ENCODE results near the gene OPN3.

The OPN3 gene

DNA sequence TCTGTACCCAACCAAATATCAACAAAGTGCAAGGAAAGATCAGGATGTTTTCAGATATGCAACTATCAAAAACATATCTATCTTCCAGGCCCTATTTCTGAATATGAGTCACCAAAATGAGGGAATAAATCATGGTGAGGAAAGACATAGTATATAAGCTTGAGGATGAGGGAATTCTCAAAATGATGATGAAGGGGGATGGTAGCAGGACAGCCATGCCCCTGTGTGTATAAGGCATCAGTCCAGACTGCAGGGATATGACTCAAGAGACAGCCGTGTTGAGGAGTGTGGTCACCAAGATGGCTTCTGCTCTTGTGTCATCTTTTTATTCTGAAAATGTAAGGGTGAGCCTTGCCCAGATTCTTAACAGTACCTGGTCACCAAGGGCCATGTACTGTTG is 7.5 kb upstream of the OPN3 start:
- WGBS, 2 experiments, result 94 to 96% methylated on average over 1 of the region's 1 CpG
- Histone ChIP-seq H3K27me3 (ENCODE audit: control insufficient read depth, insufficient read depth, low read length, poor library complexity, severe bottlenecking) (no peaks in the 10 kb centered on the region), H3K36me3 (ENCODE audit: control insufficient read depth, insufficient read depth, low read length) (no peaks in the 10 kb centered on the region), H3K9me3 (ENCODE audit: control insufficient read depth, low read length) (no peaks in the 10 kb centered on the region), H3K4me1 (ENCODE audit: control insufficient read depth, insufficient read depth, low read length) (no peaks in the 10 kb centered on the region), H3K4me3 (ENCODE audit: insufficient read depth, low read depth, low read length) (no peak overlapping the region), H3K27ac (ENCODE audit: insufficient read depth, low read depth, low read length, poor library complexity, severe bottlenecking) (no peak overlapping the region)

DNA sequence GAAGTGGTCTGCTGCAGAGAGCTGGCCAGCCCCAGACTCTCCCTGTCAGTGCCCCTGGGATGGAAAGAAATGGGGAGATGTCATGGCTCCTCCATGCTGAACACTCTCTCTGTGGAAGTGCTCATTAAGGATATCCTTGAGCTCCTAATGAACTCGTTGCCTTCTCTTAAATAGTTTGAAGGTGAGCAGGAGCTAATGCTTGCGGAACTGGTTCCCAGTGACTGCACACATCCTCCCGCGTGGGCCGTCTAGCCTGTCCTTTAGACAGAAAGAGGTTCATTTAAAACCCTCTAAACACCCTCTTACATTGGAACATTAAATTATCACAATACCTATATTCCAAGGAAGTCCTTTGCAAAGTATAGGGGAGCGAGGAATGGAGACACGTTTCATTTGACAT is 6.0 kb upstream of the OPN3 start:
- Histone ChIP-seq H3K4me1 (ENCODE audit: control insufficient read depth, insufficient read depth, low read length) (no peaks in the 10 kb centered on the region), H3K27ac (ENCODE audit: insufficient read depth, low read depth, low read length, poor library complexity, severe bottlenecking) (no peak overlapping the region), H3K9me3 (ENCODE audit: control insufficient read depth, low read length) (no peaks in the 10 kb centered on the region), H3K36me3 (ENCODE audit: control insufficient read depth, insufficient read depth, low read length) (no peaks in the 10 kb centered on the region), H3K27me3 (ENCODE audit: control insufficient read depth, insufficient read depth, low read length, poor library complexity, severe bottlenecking) (no peaks in the 10 kb centered on the region), H3K4me3 (ENCODE audit: insufficient read depth, low read depth, low read length) (no peak overlapping the region)
- 84 to 85% methylated on average over 7 of the region's 7 CpGs for WGBS, 2 experiments

DNA sequence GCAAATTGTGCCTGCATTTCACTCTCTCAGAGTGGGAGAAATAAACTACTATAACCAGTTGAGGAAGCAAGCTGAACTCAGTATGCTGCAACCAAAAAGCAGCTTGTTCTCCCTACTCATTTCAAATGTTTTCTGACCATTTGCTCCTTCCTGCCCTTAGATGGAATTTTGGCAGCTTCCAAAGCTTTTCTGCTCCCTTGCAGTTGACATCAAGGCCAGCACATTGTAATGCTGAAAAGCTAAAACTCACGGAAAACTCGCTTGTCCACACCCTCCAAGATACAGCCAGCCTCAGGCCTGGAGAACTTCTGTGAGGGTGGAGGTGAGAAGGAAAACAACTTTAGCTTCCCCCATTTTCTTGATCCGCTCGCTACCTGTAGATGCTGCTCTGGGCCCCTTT is 5.0 kb upstream of the OPN3 start:
- Histone ChIP-seq H3K4me1 (ENCODE audit: control insufficient read depth, insufficient read depth, low read length) (no peaks in the 10 kb centered on the region), H3K4me3 (ENCODE audit: insufficient read depth, low read depth, low read length) (no peak overlapping the region), H3K36me3 (ENCODE audit: control insufficient read depth, insufficient read depth, low read length) (no peaks in the 10 kb centered on the region), H3K9me3 (ENCODE audit: control insufficient read depth, low read length) (no peaks in the 10 kb centered on the region), H3K27ac (ENCODE audit: insufficient read depth, low read depth, low read length, poor library complexity, severe bottlenecking) (no peak overlapping the region), H3K27me3 (ENCODE audit: control insufficient read depth, insufficient read depth, low read length, poor library complexity, severe bottlenecking) (no peaks in the 10 kb centered on the region)
- 85% methylated on average over 4 of the region's 4 CpGs for WGBS, 2 experiments

DNA sequence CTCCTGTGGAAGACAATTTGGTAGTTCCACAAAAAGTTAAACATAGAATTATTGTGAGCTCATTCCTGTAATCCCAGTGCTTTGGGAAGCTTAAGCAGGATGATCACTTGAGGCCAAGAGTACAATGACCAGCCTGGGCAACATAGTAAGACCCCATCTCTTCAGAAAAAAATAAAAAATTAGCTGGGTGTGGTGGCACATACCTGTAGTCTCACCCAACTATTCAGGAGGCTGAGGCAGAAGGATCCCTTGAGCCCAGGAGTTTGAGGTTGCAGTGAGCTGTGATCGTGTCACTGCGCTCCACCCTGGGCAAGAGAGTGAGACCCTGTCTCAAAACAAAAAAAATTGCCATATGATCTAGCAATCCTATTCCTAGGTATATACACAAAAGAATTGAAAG is 4.1 kb upstream of the OPN3 start:
- no peak overlapping the region for H3K27ac ChIP-seq (ENCODE audit: insufficient read depth, low read depth, low read length, poor library complexity, severe bottlenecking)
- no peak overlapping the region for H3K4me3 ChIP-seq (ENCODE audit: insufficient read depth, low read depth, low read length)
- no peaks in the 10 kb centered on the region for H3K4me1 ChIP-seq (ENCODE audit: control insufficient read depth, insufficient read depth, low read length)
- no peaks in the 10 kb centered on the region for H3K9me3 ChIP-seq (ENCODE audit: control insufficient read depth, low read length)
- H3K27me3 ChIP-seq (ENCODE audit: control insufficient read depth, insufficient read depth, low read length, poor library complexity, severe bottlenecking), result no peaks in the 10 kb centered on the region
- 91 to 93% methylated on average over 2 of the region's 2 CpGs for WGBS, 2 experiments
- H3K36me3 ChIP-seq (ENCODE audit: control insufficient read depth, insufficient read depth, low read length), result no peaks in the 10 kb centered on the region

DNA sequence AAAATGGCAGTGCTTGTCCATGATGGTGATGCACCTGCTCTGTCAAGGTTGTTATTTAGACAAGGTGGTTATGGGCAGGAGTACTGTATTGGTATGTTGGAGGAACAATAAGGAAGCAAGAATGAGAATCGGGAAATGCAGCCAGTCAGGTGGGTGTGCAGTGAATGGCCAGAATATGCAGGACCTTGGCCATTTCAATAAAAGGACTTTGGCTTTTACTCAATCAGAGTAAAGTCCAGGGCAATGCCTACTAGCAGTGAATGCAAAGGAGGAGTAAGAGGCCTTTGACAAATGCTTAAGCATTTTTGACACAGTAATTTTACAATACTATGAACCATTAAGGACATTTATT is 2.4 kb upstream of the OPN3 start:
- no peak overlapping the region for H3K4me3 ChIP-seq (ENCODE audit: insufficient read depth, low read depth, low read length)
- WGBS, 2 experiments, result 94% methylated on average over 1 of the region's 1 CpG
- H3K4me1 ChIP-seq (ENCODE audit: control insufficient read depth, insufficient read depth, low read length), result peaks cover 7% of the 10 kb centered on the region
- H3K36me3 ChIP-seq (ENCODE audit: control insufficient read depth, insufficient read depth, low read length), result no peaks in the 10 kb centered on the region
- no peaks in the 10 kb centered on the region for H3K9me3 ChIP-seq (ENCODE audit: control insufficient read depth, low read length)
- H3K27me3 ChIP-seq (ENCODE audit: control insufficient read depth, insufficient read depth, low read length, poor library complexity, severe bottlenecking), result no peaks in the 10 kb centered on the region
- H3K27ac ChIP-seq (ENCODE audit: insufficient read depth, low read depth, low read length, poor library complexity, severe bottlenecking), result no peak overlapping the region

DNA sequence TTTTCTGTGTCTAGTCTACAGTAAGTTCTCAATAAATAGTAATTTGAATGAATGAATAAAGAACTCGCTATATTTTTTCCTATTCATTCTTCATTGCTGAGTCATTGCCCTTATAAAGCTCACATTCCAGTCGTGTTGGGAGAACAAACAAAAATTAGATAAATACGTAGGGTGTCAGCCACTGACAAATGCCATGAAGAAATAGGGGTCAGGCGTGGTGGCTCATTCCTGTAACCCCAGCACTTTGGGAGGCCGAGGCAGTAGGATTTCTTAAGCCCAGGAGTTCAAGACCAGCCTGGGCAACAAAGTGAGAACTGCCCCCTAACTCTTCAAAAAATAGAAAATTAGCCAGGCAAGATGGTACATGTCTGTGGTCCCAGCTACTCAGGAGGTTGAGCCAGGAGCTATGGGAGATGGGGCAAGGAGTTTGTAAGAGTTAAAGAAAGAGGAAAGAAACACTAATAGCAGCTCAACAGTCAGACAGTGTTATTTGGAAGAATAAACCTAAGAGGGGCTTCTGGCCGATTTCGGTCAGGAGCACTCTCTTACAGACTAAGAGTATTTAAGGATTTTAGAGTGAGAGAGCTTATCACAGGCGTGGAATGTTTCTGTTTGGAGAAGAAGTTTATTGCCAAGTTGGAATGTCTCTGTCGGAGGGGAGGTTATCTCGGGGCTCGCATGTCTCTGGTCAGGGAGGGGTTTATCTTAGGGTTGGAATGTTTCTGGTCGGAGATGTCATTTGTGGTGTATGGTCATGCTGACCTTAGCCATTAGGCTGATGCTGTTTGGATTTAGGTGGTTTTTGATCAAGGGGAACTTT is 1.8 kb upstream of the OPN3 start:
- WGBS, 2 experiments, result 92 to 93% methylated on average over 12 of the region's 12 CpGs
- Histone ChIP-seq H3K9me3 (ENCODE audit: control insufficient read depth, low read length) (no peaks in the 10 kb centered on the region), H3K4me1 (ENCODE audit: control insufficient read depth, insufficient read depth, low read length) (peaks cover 12% of the 10 kb centered on the region)

DNA sequence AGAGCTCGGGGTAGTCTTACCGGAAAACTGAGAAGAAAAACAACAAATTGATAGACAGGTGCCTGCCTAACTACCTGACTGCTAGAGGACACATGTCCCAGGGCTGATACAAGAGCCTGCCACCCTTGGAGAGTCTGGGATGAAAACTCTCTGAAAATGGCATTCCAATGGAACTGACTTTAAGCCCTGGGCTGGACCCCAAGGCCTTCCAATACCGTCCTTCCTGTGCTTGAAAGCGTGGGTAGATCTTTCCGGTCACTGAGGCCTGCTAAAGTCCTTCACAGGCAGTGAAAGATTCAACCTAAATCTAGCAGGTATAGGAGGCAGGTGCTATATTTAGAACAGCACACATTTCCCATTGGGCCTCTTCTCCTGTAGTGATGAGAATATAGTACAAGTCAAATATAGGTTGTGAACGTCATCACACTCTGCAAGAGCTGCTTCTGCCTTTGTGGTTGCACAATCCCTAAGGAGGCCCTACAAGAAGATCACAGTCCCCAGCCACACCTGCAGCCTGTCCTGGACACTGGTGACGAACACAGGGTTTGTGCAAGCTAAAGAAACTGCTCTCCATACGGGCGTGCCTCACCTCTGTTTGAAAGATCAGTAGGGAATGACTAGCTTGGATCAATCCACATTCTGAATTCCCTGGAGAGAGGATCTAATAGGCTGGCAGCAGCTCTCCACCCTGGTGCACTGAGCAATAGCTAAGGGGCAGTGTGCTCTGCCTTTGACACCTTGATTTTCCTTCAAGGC is 876 bp upstream of the OPN3 start:
- Histone ChIP-seq H3K27ac (ENCODE audit: insufficient read depth, low read depth, low read length, poor library complexity, severe bottlenecking) (no peak overlapping the region), H3K36me3 (ENCODE audit: control insufficient read depth, insufficient read depth, low read length) (no peaks in the 10 kb centered on the region), H3K4me3 (ENCODE audit: insufficient read depth, low read depth, low read length) (no peak overlapping the region), H3K9me3 (ENCODE audit: control insufficient read depth, low read length) (no peaks in the 10 kb centered on the region), H3K4me1 (ENCODE audit: control insufficient read depth, insufficient read depth, low read length) (peaks cover 12% of the 10 kb centered on the region), H3K27me3 (ENCODE audit: control insufficient read depth, insufficient read depth, low read length, poor library complexity, severe bottlenecking) (no peaks in the 10 kb centered on the region)
- 94 to 98% methylated on average over 9 of the region's 9 CpGs for WGBS, 2 experiments

More for the DNA sequence above, 1.8 kb upstream of the OPN3 start:
- Histone ChIP-seq H3K36me3 (ENCODE audit: control insufficient read depth, insufficient read depth, low read length) (no peaks in the 10 kb centered on the region), H3K4me3 (ENCODE audit: insufficient read depth, low read depth, low read length) (no peak overlapping the region), H3K27ac (ENCODE audit: insufficient read depth, low read depth, low read length, poor library complexity, severe bottlenecking) (no peak overlapping the region), H3K27me3 (ENCODE audit: control insufficient read depth, insufficient read depth, low read length, poor library complexity, severe bottlenecking) (no peaks in the 10 kb centered on the region)

DNA sequence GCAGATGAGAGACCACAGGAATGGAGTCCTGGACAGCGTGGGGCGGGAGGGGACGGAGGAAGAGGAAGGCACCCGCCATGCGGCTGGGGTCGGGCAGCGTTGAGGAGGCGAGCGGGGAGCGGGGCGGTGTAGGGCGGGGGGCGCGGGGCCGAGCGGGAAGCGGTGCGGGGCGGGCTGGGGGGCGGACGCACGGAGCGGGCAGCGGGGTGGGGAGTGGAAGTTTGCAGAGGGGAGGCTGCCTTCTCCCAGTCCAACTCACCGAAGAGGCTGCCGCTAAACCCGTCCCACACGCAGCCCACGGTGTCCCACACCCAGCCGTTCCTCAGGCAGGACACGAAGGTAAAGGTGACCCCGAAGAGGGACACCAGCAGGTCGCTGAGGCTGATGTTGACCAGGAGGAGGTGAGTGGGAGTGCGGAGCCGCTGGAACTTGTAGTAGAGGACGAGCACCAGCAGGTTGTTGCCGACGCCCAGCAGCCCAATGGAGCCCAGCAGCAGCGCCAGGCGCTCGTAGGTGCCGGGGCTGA is 483 bp downstream of the OPN3 start:
- 0 to 1% methylated on average over 39 to 41 of the region's 42 CpGs for WGBS, 2 experiments
- Histone ChIP-seq H3K4me3 (ENCODE audit: insufficient read depth, low read depth, low read length) (peak overlapping the region; percentile 95), H3K4me1 (ENCODE audit: control insufficient read depth, insufficient read depth, low read length) (peaks cover 12% of the 10 kb centered on the region), H3K27ac (ENCODE audit: insufficient read depth, low read depth, low read length, poor library complexity, severe bottlenecking) (peak overlapping the region; percentile 89), H3K27me3 (ENCODE audit: control insufficient read depth, insufficient read depth, low read length, poor library complexity, severe bottlenecking) (no peaks in the 10 kb centered on the region), H3K9me3 (ENCODE audit: control insufficient read depth, low read length) (no peaks in the 10 kb centered on the region), H3K36me3 (ENCODE audit: control insufficient read depth, insufficient read depth, low read length) (peaks cover 8% of the 10 kb centered on the region)

DNA sequence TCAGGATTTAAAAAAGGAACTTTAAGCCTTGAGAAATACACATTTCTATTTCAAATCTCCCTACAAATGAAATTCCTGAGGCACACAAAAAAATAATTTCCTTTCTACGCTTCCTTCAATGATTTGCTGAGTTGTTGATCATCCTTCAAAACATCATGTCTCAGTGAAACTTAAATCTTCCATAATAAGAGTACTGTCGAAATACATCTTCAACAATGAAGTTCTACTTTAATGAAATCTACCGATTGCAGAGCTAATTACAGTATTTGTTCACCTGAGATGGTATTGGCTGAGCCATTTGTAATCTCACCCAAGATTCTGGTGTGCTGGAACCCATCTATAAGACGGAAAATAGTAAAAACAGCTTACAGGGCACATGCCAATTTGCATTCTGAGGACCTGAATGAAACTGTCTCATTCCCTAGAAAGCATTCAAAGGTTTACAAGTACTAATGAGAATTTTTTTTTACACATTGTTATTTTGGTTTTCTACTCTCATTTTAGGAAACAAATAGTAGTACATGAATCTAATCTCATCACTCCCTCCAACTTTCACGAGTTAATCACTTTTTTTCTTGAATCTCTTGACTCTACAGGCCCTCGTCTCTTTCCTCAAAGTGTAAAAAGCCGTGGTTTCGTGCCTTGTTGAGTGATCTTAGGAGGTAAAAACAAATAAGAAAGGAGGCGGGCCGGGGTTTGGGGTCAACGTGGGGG is 1.1 kb downstream of the OPN3 start:
- Histone ChIP-seq H3K27ac (ENCODE audit: insufficient read depth, low read depth, low read length, poor library complexity, severe bottlenecking) (peak overlapping the region; percentile 89), H3K36me3 (ENCODE audit: control insufficient read depth, insufficient read depth, low read length) (peaks cover 8% of the 10 kb centered on the region), H3K27me3 (ENCODE audit: control insufficient read depth, insufficient read depth, low read length, poor library complexity, severe bottlenecking) (no peaks in the 10 kb centered on the region), H3K4me1 (ENCODE audit: control insufficient read depth, insufficient read depth, low read length) (peaks cover 12% of the 10 kb centered on the region), H3K4me3 (ENCODE audit: insufficient read depth, low read depth, low read length) (peak overlapping the region; percentile 95), H3K9me3 (ENCODE audit: control insufficient read depth, low read length) (no peaks in the 10 kb centered on the region)
- WGBS, 2 experiments, result 5 to 8% methylated on average over 11 of the region's 11 CpGs
